ENCODE measurements around the gene NR2E1.

The NR2E1 gene

DNA sequence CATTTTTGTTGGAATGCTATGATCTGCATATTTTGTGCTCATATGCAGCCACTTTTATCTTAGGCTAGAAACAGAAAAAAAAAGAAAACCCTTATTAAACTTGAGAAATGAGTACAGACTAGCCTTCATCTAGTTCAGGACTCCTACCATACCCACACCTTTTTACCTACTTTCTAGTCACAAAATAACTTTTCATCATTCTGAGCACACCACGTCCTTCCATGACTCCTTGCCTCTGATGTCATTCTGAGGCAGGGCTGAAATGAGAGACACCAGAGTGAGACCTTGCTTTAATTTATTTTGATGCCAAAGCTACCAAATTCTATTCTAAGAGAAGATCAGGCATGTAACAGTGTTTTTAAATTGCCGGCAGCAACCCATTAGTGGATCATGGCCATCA, 56.2 kb downstream of the NR2E1 start:
- no peak overlapping the region for H3K4me3 ChIP-seq (ENCODE audit: low read depth, low read length)
- DNase-seq (ENCODE audit: low read depth): no peak
- in situ Hi-C loops (cut with HindIII; ENCODE audit: low sequenced_read_pairs): no loop called here
- no peak for TF ChIP-seq CTCF (IDR thresholded peaks at IDR 0.05; ENCODE audit: low read depth, low read length, missing control alignments)

DNA sequence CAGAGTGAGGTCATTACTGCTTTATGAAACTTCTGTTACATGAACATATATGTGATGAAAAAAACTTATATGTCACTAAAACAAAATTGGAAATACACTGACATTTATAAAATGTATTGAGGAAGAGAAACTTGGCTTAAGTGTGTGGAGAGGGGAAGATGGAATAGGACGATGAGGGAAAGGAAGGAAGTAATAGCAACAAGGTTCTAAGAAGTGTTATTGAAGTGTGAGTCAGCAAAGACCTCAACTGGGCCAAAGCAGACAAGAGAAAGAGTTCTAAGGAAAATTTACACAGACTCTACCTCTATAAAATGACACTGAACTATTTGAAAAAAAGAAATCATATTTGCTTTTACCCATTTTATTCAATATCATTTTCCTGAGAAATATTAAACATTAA, 56.7 kb downstream of the NR2E1 start:
- in situ Hi-C loops (cut with HindIII; ENCODE audit: low sequenced_read_pairs): no loop called here
- no peak overlapping the region for H3K4me3 ChIP-seq (ENCODE audit: low read depth, low read length)
- no peak for DNase-seq (ENCODE audit: low read depth)
- no peak for TF ChIP-seq CTCF (IDR thresholded peaks at IDR 0.05; ENCODE audit: low read depth, low read length, missing control alignments)

DNA sequence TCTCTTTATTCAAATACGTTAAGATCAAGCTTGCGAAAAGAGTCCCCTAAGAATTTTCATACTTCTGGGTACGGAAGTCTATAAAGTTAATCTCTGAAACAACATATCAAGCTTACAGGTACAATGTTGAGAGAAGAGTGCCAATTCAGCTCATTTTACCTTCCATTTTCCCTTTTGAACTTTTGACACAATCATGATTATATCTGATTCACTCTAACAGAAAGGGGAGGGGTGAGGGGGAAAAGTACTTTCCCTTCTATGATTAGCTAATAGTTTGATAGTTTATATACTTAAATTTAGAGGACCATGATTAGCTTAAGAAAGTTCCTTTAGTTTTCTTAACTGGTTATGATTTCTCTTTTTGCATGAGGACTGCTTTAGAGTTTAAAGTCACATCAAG, 61.5 kb downstream of the NR2E1 start:
- in situ Hi-C loops (cut with HindIII; ENCODE audit: low sequenced_read_pairs): no loop called here
- no peak for TF ChIP-seq CTCF (IDR thresholded peaks at IDR 0.05; ENCODE audit: low read depth, low read length, missing control alignments)
- no peak for DNase-seq (ENCODE audit: low read depth)
- H3K4me3 ChIP-seq (ENCODE audit: low read depth, low read length): no peak overlapping the region

DNA sequence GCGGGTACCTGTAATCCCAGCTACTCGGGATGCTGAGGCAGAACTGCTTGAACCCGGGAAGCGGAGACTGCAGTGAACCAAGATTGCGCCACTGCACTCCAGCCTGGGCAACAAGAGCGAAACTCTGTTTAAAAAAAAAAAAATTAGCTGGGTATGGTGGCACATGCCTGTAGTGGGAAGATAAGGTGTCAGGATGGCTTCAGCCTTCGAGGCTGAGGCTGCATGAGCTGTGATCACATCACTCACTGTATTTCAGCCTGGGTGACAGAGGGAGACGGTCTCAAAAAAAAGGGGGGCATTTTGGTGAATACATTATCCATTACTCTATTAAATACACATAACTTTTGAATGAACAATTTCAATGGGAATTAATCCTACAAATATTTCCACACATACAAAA, 62.6 kb downstream of the NR2E1 start:
- no peak for TF ChIP-seq CTCF (IDR thresholded peaks at IDR 0.05; ENCODE audit: low read depth, low read length, missing control alignments)
- no peak overlapping the region for H3K4me3 ChIP-seq (ENCODE audit: low read depth, low read length)
- no peak for DNase-seq (ENCODE audit: low read depth)
- in situ Hi-C loops (cut with HindIII; ENCODE audit: low sequenced_read_pairs): no loop called here

DNA sequence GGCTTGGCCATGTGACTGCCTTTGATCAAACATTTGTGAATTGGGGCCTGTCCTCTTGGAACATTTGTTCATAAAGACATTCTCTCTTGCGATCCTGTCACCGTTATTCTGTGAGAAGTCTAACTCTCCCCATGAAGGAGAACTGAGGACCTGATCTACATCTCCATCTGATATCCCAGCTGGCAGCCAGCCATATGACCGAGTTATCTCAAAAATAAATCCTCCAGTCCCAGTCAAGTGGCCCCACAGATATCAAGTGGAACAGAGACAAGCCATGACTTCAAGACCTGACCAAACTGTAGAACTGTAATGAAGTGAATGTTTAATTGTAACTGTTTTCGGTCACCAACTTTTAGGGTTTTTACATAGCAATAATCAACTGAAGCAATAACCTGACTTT, 69.3 kb downstream of the NR2E1 start:
- no peak for DNase-seq (ENCODE audit: low read depth)
- in situ Hi-C loops (cut with HindIII; ENCODE audit: low sequenced_read_pairs): no loop called here
- TF ChIP-seq CTCF (IDR thresholded peaks at IDR 0.05; ENCODE audit: low read depth, low read length, missing control alignments): no peak
- no peak overlapping the region for H3K4me3 ChIP-seq (ENCODE audit: low read depth, low read length)

- TF ChIP-seq CTCF (IDR thresholded peaks at IDR 0.05; ENCODE audit: low read depth, low read length, missing control alignments): no peak
Measured at GRCh38 chr6:108236791-108237190, 71.0 kb downstream of the NR2E1 start.

GRCh38 chr6:108238322-108238721, 72.5 kb downstream of the NR2E1 start:
- DNase-seq (ENCODE audit: low read depth): no peak
- in situ Hi-C loops (cut with HindIII; ENCODE audit: low sequenced_read_pairs): no loop called here
- no peak for TF ChIP-seq CTCF (IDR thresholded peaks at IDR 0.05; ENCODE audit: low read depth, low read length, missing control alignments)
- no peak overlapping the region for H3K4me3 ChIP-seq (ENCODE audit: low read depth, low read length)

More at GRCh38 chr6:108236791-108237190, 71.0 kb downstream of the NR2E1 start:
- DNase-seq (ENCODE audit: low read depth): no peak
- no peak overlapping the region for H3K4me3 ChIP-seq (ENCODE audit: low read depth, low read length)
- in situ Hi-C loops (cut with HindIII; ENCODE audit: low sequenced_read_pairs): no loop called here

All from astrocyte of the cerebellum (primary cell).